H1 (cell line): ENCODE measurements around the gene LRCH1. TPM values are rescaled to one million over a fixed set of nuclear protein-coding genes. Genes with fewer than 3 reads are reported as not detected.

Source experiments
- CTCF ChIA-PET: fragments of 300-600 bp; sonication (Branson Sonifier 250); formaldehyde crosslinking; loops from one replicate; lab custom pipeline; 2021; ENCODE audit not compliant: partially characterized antibody; lab: Charles Lee
- POLR2A ChIA-PET: fragments of 300-600 bp; sonication (Branson Sonifier 250); formaldehyde crosslinking; loops from one replicate; lab custom pipeline; 2021; ENCODE audit warnings: inconsistent platforms; ENCODE audit not compliant: partially characterized antibody; lab: Charles Lee
- DNase-seq, 2 experiments: peaks; one replicate each; pipeline versions ENCODE4 v3.0.0 to v3.0.0-alpha.2; 2010 to 2022; ENCODE audit warnings: low spot score in 2 of 2, low read depth in 1 of 2, mixed read lengths in 1 of 2
- FAIRE-seq: peaks from 2 replicates; lab custom pipeline; 2011; peaks lifted over from hg19 to GRCh38; lab: Jason Lieb, UNC
- H2AFZ ChIP-seq: 2 replicates; pipeline ENCODE4 v1.8.1; 2012; ENCODE audit warnings: low read length, inconsistent platforms
- H2AK5ac ChIP-seq: 2 replicates; pipeline ENCODE4 v1.6.1; 2013; ENCODE audit warnings: low read depth, low read length
- H2BK120ac ChIP-seq: replicated peaks from 2 replicates; pipeline ENCODE3; 2013; ENCODE audit warnings: low read depth, low read length, inconsistent platforms
- H2BK12ac ChIP-seq: 2 replicates; pipeline ENCODE4 v1.6.1; 2013; ENCODE audit warnings: low read depth, low read length
- H2BK15ac ChIP-seq: 2 replicates; pipeline ENCODE4 v1.6.1; 2013; ENCODE audit warnings: low read length
- H2BK20ac ChIP-seq: 2 replicates; pipeline ENCODE4 v1.6.1; 2013; ENCODE audit warnings: low read length
- H2BK5ac ChIP-seq: 2 replicates; pipeline ENCODE4 v1.6.1; 2013; ENCODE audit warnings: low read depth, low read length
- H3K14ac ChIP-seq: 2 replicates; pipeline ENCODE4 v1.6.1; 2013; ENCODE audit warnings: inconsistent platforms; ENCODE audit not compliant: insufficient read length
- H3K18ac ChIP-seq: 2 replicates; pipeline ENCODE4 v1.6.1; 2013; ENCODE audit warnings: low read length; ENCODE audit errors: extremely low read depth
- H3K23ac ChIP-seq: 2 replicates; pipeline ENCODE4 v1.6.1; 2013; ENCODE audit warnings: inconsistent platforms; ENCODE audit not compliant: insufficient read length
- H3K23me2 ChIP-seq: 2 replicates; pipeline ENCODE4 v1.6.1; 2013; ENCODE audit warnings: low read depth, low read length
- H3K27ac ChIP-seq: 2 replicates; pipeline ENCODE4 v1.6.1; 2011; ENCODE audit warnings: low read depth, low read length, inconsistent platforms
- H3K27me3 ChIP-seq, 4 experiments: replicated peaks in 1 of 4; 1 replicate in 1 of 4; 2 replicates in 3 of 4; pipeline versions ENCODE4 v1.6.1 to v1.8.1; 2011 to 2013; ENCODE audit warnings: low read length in 3 of 4, mild to moderate bottlenecking in 3 of 4, inconsistent platforms in 2 of 4, mixed read lengths in 2 of 4, moderate library complexity in 1 of 4; ENCODE audit not compliant: control insufficient read depth in 3 of 4, insufficient read depth in 3 of 4; ENCODE audit errors: extremely low read depth in 1 of 4
- H3K36me3 ChIP-seq, 4 experiments: 2 replicates each; pipeline versions ENCODE4 v1.6.1 to v1.8.1; 2011 to 2013; ENCODE audit warnings: mild to moderate bottlenecking in 4 of 4, low read length in 3 of 4, moderate library complexity in 2 of 4, control low read depth in 1 of 4, inconsistent platforms in 1 of 4; ENCODE audit not compliant: insufficient read depth in 4 of 4, control insufficient read depth in 2 of 4
- H3K4ac ChIP-seq: replicated peaks from 2 replicates; pipeline ENCODE3; 2013; ENCODE audit warnings: low read length, low read depth, mixed read lengths, inconsistent platforms; ENCODE audit not compliant: insufficient read length
- H3K4me1 ChIP-seq, 4 experiments: replicated peaks in 1 of 4; 1 replicate in 1 of 4; 2 replicates in 3 of 4; pipeline versions ENCODE4 v1.6.1 to v1.8.1; 2011 to 2013; ENCODE audit warnings: low read length in 3 of 4, inconsistent platforms in 2 of 4, mixed read lengths in 1 of 4; ENCODE audit not compliant: insufficient read depth in 4 of 4, control insufficient read depth in 3 of 4
- H3K4me2 ChIP-seq, 2 experiments: 2 replicates each; pipeline versions ENCODE4 v1.6.1 to v1.8.1; 2011 to 2013; ENCODE audit warnings: low read depth in 2 of 2, low read length in 2 of 2, control low read depth in 1 of 2, inconsistent platforms in 1 of 2, mild to moderate bottlenecking in 1 of 2; ENCODE audit not compliant: insufficient read depth in 1 of 2
- H3K4me3 ChIP-seq, 4 experiments: fragments of 200-600, 300-600 bp in 1 of 4; sonication (generic), shearing (Covaris generic), sonication (Bioruptor Twin) in 1 of 4; 2 replicates each; pipeline versions ENCODE4 v1.5.1 to v1.8.1; 2011 to 2016; ENCODE audit warnings: low read length in 4 of 4, low read depth in 3 of 4, control low read depth in 2 of 4, inconsistent platforms in 2 of 4, mild to moderate bottlenecking in 2 of 4, mixed read lengths in 1 of 4, moderate library complexity in 1 of 4; ENCODE audit not compliant: insufficient read depth in 2 of 4; ENCODE audit errors: extremely low read depth in 1 of 4
- H3K56ac ChIP-seq: replicated peaks from 2 replicates; pipeline ENCODE3; 2013; ENCODE audit warnings: low read depth, mild to moderate bottlenecking, mixed read lengths, low read length, inconsistent platforms; ENCODE audit not compliant: insufficient read length
- H3K79me1 ChIP-seq: 2 replicates; pipeline ENCODE4 v1.6.1; 2013; ENCODE audit warnings: low read depth, low read length, control low read depth
- H3K79me2 ChIP-seq, 2 experiments: 2 replicates each; pipeline versions ENCODE4 v1.6.1 to v1.8.1; 2012 to 2013; ENCODE audit warnings: low read length in 2 of 2, mild to moderate bottlenecking in 2 of 2, inconsistent platforms in 1 of 2; ENCODE audit not compliant: insufficient read depth in 2 of 2, control insufficient read depth in 1 of 2
- H3K9ac ChIP-seq, 4 experiments: replicated peaks in 1 of 4; 1 replicate in 1 of 4; 2 replicates in 3 of 4; pipeline versions ENCODE4 v1.6.1 to v1.8.1; 2011 to 2013; ENCODE audit warnings: low read depth in 3 of 4, low read length in 3 of 4, control low read depth in 2 of 4, mild to moderate bottlenecking in 2 of 4, moderate library complexity in 2 of 4, inconsistent platforms in 1 of 4; ENCODE audit errors: extremely low read depth in 1 of 4
- H3K9me3 ChIP-seq, 2 experiments: 2 replicates each; pipeline versions ENCODE4 v1.6.1 to v1.8.1; 2012 to 2013; ENCODE audit warnings: mild to moderate bottlenecking in 2 of 2, moderate library complexity in 2 of 2, control low read depth in 1 of 2, inconsistent platforms in 1 of 2, low read depth in 1 of 2, low read length in 1 of 2, mixed read lengths in 1 of 2; ENCODE audit not compliant: insufficient read depth in 2 of 2
- H4K20me1 ChIP-seq, 2 experiments: replicated peaks in 1 of 2; 2 replicates each; pipeline versions ENCODE3 to v1.8.1; 2011 to 2013; ENCODE audit warnings: inconsistent platforms in 2 of 2, low read length in 2 of 2, mild to moderate bottlenecking in 1 of 2; ENCODE audit not compliant: insufficient read depth in 2 of 2, control insufficient read depth in 1 of 2
- H4K5ac ChIP-seq: 2 replicates; pipeline ENCODE4 v1.6.1; 2013; ENCODE audit warnings: low read length, low read depth, mixed read lengths, inconsistent platforms; ENCODE audit not compliant: insufficient read length
- H4K8ac ChIP-seq: 2 replicates; pipeline ENCODE4 v1.8.0; 2013; ENCODE audit warnings: mild to moderate bottlenecking, moderate library complexity, low read length, inconsistent platforms; ENCODE audit not compliant: insufficient read depth; ENCODE audit errors: extremely low read depth
- H4K91ac ChIP-seq: replicated peaks from 2 replicates; pipeline ENCODE3; 2013; ENCODE audit warnings: low read length, mixed read lengths, inconsistent platforms; ENCODE audit not compliant: insufficient read length
- MAFK ChIP-seq: IDR thresholded peaks from 2 replicates; pipeline ENCODE4 v1.6.1; 2012; ENCODE audit warnings: low read depth, mild to moderate bottlenecking, improper control_type of control experiment, low read length
- TBP ChIP-seq: IDR thresholded peaks from 2 replicates; pipeline ENCODE4 v1.6.1; 2011; ENCODE audit warnings: low read depth, low read length, improper control_type of control experiment
- WGBS, 2 experiments: shearing (Covaris generic) in 1 of 2; methylation state at CpG; one replicate each; pipeline versions ENCODE4 v1.1.6 to v1.1.7; 2013 to 2015; ENCODE audit warnings: low lambda C conversion rate in 2 of 2, mixed read lengths in 2 of 2, inconsistent platforms in 1 of 2, low coverage in 1 of 2, missing lambda C conversion rate in 1 of 2; ENCODE audit not compliant: insufficient replicate concordance in 2 of 2, insufficient coverage in 1 of 2, insufficient read length in 1 of 2; ENCODE audit errors: extremely low coverage in 1 of 2, missing lambda C conversion rate in 1 of 2; 5-methylcytosine and 5-hydroxymethylcytosine counted together
- polyA plus RNA-seq, 7 experiments: library from polyadenylated mRNA; depleted of rRNA in 3 of 7; stranded (reverse) in 5 of 7; unstranded in 2 of 7; fragments of >200 nt in 5 of 7; fragments of 200-250 nt in 2 of 7; gene quantifications; 1 replicate in 5 of 7; 2 replicates in 1 of 7; 4 replicates in 1 of 7; pipeline versions ENCODE4 v1.2.1 to v1.2.3, GENCODE V29; 2011 to 2013; ENCODE audit warnings: missing spikeins in 2 of 7, mixed read lengths in 2 of 7
- total RNA-seq: library from RNA; stranded (reverse); fragmentation: NEBNext Ultra II Directional; extraction: Animal tissue kit (Norgen Biotek cat#: 25700); gene quantifications from 2 replicates; pipeline ENCODE4 v1.2.1, GENCODE V29; 2021
- TF ChIP-seq, protein P1 (sequence below): IDR thresholded peaks from 2 replicates; pipeline ENCODE4 v1.6.1; 2012; ENCODE audit warnings: inconsistent platforms

The LRCH1 gene
- total and polyA plus RNA-seq, 2 of the 8 experiments (the other 6 are each of a cell fraction or from before 2014, with no cell fraction given): 3.0 to 10.1 TPM

DNA sequence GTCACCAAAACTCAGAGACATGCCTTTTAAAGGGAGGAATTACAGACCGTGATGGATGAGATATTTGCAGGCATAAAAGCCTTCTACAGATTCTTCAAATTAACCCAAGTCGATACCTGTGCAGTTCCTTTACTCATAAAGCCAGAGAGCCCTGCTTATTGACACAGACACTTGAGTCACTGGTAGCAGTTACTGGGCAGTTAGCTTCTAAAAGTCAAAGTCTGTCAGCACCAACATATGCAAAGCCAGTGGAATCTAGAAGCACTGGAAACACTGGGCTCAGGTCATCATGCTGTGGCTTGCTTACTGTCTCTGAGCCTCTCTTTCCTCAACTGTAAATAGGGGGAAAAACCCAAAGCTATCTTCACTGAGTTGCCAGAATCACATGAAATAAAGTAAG is 25.7 kb upstream of the LRCH1 start:
- Histone ChIP-seq H2BK120ac (no peak overlapping the region), H3K4me3 (no peak overlapping the region), H4K5ac (no peak overlapping the region), H3K18ac (no peak overlapping the region), H3K4me2 (no peak overlapping the region), H3K27ac (no peak overlapping the region), H2BK15ac (no peak overlapping the region), H2AFZ (no peak overlapping the region), H2AK5ac (no peak overlapping the region), H3K27me3 (no peaks in the 10 kb centered on the region), H3K4ac (no peak overlapping the region), H2BK5ac (no peak overlapping the region), H4K8ac (no peak overlapping the region), H3K14ac (no peak overlapping the region), H3K9me3 (no peaks in the 10 kb centered on the region), H2BK12ac (no peak overlapping the region), H3K56ac (no peak overlapping the region), H3K9ac (no peak overlapping the region), H2BK20ac (no peak overlapping the region), H3K79me1 (no peaks in the 10 kb centered on the region), H3K23me2 (no peaks in the 10 kb centered on the region), H4K91ac (no peak overlapping the region), H4K20me1 (no peaks in the 10 kb centered on the region), H3K36me3 (no peaks in the 10 kb centered on the region), H3K79me2 (no peaks in the 10 kb centered on the region), H3K4me1 (no peaks in the 10 kb centered on the region), H3K23ac (no peak overlapping the region)
- DNase-seq (no peak), FAIRE-seq (no peak)
- ChIA-PET POLR2A (no interaction called here), CTCF (no interaction called here)
- 97% methylated on average over 2 of the region's 2 CpGs; no CpG with 5 or more reads in 1 of the 2 experiments for WGBS, 2 experiments
- no peak for TF ChIP-seq TBP
- TF ChIP-seq, protein P1, sequence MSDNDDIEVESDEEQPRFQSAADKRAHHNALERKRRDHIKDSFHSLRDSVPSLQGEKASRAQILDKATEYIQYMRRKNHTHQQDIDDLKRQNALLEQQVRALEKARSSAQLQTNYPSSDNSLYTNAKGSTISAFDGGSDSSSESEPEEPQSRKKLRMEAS: no peak
- TF ChIP-seq MAFK: no peak
